Measurements from ENCODE around the gene POLRMT. TPM values are rescaled to one million over a fixed set of nuclear protein-coding genes. Genes with fewer than 3 reads are reported as not detected.

The POLRMT gene
- polyA plus RNA-seq, 1 donor, result 62.1 TPM

DNA sequence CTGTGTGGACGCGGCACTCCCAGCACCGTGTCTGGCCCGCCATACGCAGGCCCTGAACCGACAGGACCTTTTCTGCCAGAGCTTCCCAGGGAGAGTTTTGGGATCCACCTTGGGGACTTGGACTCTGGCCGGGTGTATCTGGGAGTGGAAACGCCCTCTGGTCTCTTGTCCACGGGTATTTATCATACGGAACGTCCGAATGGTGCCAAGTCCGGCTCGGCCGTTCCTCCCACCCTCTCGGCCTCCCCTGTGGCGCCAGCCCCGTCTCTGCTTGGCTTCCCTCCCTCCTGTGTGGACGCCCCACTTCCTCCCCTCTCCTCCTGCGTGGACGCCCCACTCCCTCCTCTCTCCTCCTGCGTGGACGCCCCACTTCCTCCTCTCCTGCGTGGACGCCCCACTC lies 31.5 kb downstream of the POLRMT start:
- Histone ChIP-seq H3K27ac (ENCODE audit: low read length) (no peak overlapping the region), H3K36me3 (ENCODE audit: control insufficient read depth, insufficient read depth, low read length) (no peaks in the 10 kb centered on the region), H3K9me3 (ENCODE audit: control insufficient read depth, low read depth, low read length) (peaks cover 22% of the 10 kb centered on the region), H3K4me3 (ENCODE audit: low read length) (no peak overlapping the region), H3K4me1 (ENCODE audit: control insufficient read depth, insufficient read depth, low read length) (no peaks in the 10 kb centered on the region), H3K27me3 (ENCODE audit: control insufficient read depth, insufficient read depth, low read length) (peaks cover 3% of the 10 kb centered on the region)
- DNase-seq, result no peak
- no CpG with 5 or more reads among the region's 25 CpGs for WGBS (ENCODE audit: insufficient coverage, low lambda C conversion rate)

DNA sequence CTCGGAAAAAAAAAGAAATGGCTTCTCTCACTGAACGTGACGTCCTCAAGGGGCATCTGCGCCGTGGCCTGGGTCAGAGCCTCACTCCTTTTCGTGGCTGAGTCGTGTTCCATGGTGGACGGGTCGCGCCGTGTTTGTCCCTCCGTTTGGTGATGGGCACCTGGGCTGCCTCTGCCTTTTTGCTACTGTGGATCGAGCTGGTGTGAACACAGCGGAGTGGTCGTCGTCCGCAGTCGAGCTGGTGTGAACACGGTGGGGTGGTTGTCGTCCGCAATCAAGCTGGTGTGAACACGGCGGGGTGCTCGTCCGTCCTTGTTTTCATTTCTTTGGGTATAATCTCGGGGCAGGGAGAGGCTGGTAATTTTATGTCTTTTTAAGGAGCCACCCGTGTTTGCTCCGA lies 32.0 kb downstream of the POLRMT start:
- H3K4me1 ChIP-seq (ENCODE audit: control insufficient read depth, insufficient read depth, low read length), result no peaks in the 10 kb centered on the region
- H3K27me3 ChIP-seq (ENCODE audit: control insufficient read depth, insufficient read depth, low read length), result peaks cover 4% of the 10 kb centered on the region
- no peak overlapping the region for H3K4me3 ChIP-seq (ENCODE audit: low read length)
- peaks cover 22% of the 10 kb centered on the region for H3K9me3 ChIP-seq (ENCODE audit: control insufficient read depth, low read depth, low read length)
- no peak overlapping the region for H3K27ac ChIP-seq (ENCODE audit: low read length)
- DNase-seq, result no peak
- 100% methylated on average over 1 of the region's 28 CpGs for WGBS (ENCODE audit: insufficient coverage, low lambda C conversion rate)
- H3K36me3 ChIP-seq (ENCODE audit: control insufficient read depth, insufficient read depth, low read length), result no peaks in the 10 kb centered on the region

DNA sequence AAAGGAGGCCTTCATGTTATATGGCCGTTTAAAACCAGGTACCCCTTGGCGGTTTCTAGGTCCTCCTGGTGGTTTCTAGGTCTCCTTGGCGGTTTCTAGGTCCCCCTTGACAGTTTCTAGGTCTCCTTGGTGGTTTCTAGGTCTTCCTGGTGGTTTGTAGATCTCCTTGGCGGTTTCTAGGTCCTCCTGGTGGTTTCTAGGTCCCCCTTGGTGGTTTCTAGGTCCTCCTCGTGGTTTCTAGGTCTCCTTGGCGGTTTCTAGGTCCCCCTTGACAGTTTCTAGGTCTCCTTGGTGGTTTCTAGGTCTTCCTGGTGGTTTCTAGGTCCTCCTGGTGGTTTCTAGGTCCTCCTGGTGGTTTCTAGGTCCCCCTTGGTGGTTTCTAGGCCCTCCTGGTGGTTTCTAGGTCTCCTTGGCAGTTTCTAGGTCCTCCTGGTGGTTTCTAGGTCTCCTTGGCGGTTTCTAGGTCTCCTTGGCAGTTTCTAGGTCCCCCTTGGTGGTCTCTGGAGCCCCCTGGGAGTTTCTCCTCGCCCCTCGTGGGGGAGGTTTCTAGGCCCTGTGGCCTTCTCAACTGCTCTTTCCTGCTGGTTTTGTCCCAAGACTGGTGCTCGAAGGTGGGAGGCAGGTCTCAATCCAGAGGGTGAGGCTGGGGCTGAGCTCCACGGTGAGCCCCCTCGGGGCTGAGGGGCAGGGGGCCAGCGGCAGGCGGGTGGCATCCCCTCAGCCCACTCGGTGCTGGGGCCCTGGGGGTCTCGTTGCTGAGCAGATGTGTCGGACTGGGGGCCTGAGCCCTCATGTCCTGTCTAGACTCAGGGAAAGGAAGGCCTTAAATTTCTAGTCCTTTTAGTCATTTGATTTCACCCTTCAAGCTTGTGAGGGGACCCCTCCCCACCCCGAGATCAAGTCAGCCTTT lies 35.7 kb downstream of the POLRMT start:
- H3K4me3 ChIP-seq (ENCODE audit: low read length), result no peak overlapping the region
- no peak for DNase-seq
- no peaks in the 10 kb centered on the region for H3K36me3 ChIP-seq (ENCODE audit: control insufficient read depth, insufficient read depth, low read length)
- 62% methylated on average over 2 of the region's 18 CpGs for WGBS (ENCODE audit: insufficient coverage, low lambda C conversion rate)
- H3K4me1 ChIP-seq (ENCODE audit: control insufficient read depth, insufficient read depth, low read length), result no peaks in the 10 kb centered on the region
- H3K9me3 ChIP-seq (ENCODE audit: control insufficient read depth, low read depth, low read length), result peaks cover 19% of the 10 kb centered on the region
- no peak overlapping the region for H3K27ac ChIP-seq (ENCODE audit: low read length)
- peaks cover 29% of the 10 kb centered on the region for H3K27me3 ChIP-seq (ENCODE audit: control insufficient read depth, insufficient read depth, low read length)

DNA sequence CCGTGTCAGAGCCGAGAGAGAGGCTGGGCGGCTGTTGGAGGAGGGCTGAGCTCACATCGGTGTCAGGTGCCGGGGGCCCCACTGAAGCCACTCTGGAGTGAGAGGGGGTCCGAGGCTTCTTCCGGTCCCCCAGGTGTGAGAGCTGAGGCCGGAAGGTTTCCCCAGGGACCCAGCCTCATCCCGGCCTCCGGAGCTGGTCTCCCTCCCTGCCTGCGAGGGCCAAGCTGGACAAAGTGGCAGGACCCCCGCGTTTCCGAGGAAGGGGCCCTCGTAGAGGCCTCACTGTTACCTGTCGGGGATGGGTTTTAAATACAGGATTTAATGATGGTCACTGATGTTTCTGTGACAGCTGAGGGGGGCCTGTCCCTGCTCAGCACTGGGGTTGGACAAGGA lies 37.1 kb downstream of the POLRMT start:
- DNase-seq, result no peak
- Histone ChIP-seq H3K27ac (ENCODE audit: low read length) (no peak overlapping the region), H3K27me3 (ENCODE audit: control insufficient read depth, insufficient read depth, low read length) (peaks cover 43% of the 10 kb centered on the region), H3K36me3 (ENCODE audit: control insufficient read depth, insufficient read depth, low read length) (no peaks in the 10 kb centered on the region), H3K4me3 (ENCODE audit: low read length) (no peak overlapping the region), H3K4me1 (ENCODE audit: control insufficient read depth, insufficient read depth, low read length) (no peaks in the 10 kb centered on the region), H3K9me3 (ENCODE audit: control insufficient read depth, low read depth, low read length) (peaks cover 15% of the 10 kb centered on the region)
- WGBS (ENCODE audit: insufficient coverage, low lambda C conversion rate), result no CpG with 5 or more reads among the region's 16 CpGs

DNA sequence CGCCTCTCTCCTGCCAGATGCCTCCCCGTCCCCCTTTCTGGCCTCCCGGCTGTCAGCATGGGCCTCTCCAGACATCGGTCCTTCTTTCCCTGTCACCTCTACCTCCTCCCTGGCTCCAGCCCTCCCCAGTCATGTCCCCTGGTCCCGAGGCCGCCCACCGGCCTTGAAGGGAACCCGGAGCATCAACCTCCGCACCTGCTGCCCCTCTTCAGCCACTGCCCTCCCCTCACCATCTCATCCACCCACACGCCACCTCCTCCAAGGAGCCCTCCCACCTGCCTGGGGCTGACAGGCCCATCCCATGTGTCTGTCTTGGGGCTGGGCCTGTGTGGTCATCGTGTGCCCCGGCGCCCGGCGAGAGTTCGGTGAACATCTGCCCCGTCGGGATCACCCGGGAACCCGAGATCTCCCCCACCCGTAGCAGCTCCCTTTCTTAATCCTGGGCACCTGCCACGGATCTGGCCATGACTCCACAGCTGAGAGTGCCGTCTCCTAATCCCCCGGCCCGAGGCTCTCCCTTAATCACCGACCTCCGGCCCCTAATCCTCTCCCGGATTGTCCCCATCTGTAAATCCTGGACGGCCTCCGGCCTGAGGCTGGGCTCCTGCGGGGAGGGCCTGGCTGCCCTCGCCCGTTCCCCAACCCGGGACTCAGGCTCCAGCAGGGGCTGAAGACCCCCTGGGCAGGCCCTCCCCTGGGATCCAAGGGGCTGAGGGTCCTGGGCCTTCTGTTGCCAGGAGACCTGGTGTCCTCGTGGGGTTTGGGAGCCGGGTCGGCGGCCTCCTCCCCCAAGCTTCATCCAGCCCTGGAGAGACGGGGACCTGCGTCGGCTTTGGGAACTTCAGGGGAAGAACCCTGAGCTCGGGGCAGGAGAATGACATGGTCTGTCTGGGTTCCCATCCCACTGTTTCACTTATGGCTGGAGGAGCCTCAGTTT lies 37.7 kb downstream of the POLRMT start:
- Histone ChIP-seq H3K4me1 (ENCODE audit: control insufficient read depth, insufficient read depth, low read length) (no peaks in the 10 kb centered on the region), H3K4me3 (ENCODE audit: low read length) (no peak overlapping the region), H3K27ac (ENCODE audit: low read length) (no peak overlapping the region), H3K27me3 (ENCODE audit: control insufficient read depth, insufficient read depth, low read length) (peaks cover 50% of the 10 kb centered on the region), H3K9me3 (ENCODE audit: control insufficient read depth, low read depth, low read length) (peaks cover 17% of the 10 kb centered on the region), H3K36me3 (ENCODE audit: control insufficient read depth, insufficient read depth, low read length) (no peaks in the 10 kb centered on the region)
- no CpG with 5 or more reads among the region's 42 CpGs for WGBS (ENCODE audit: insufficient coverage, low lambda C conversion rate)
- no peak for DNase-seq

DNA sequence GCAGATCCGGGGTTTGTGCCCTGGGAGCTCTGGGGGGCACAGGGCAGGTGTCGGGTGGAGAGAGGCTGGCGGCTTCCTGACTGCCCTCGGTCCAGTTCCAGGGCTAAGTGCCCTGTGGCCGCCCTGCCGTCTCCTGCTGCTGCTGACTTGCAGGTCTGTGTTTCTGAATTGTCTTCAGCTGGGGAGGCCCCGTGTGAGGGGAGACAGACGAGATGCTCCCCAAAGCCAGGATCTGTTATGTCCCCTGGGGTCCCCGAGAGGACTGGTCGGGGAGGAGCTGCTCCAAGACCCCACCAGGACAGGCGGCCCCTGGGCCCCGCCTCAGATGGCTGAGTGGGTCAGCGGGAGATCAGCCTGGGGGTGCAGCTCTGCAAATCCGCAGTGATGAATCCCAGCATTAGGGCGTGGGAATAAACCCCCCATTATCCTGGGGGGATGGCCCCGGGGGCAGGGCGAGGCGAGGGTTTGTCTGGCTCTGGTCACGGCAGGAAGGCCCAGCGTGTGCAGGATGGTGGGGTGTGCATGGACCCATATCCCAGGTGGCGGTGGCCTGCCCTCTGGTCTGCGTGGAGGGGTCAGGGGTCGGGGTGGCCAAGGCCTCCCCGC lies 39.0 kb downstream of the POLRMT start:
- H3K9me3 ChIP-seq (ENCODE audit: control insufficient read depth, low read depth, low read length), result peaks cover 17% of the 10 kb centered on the region
- no peak for DNase-seq
- no CpG with 5 or more reads among the region's 24 CpGs for WGBS (ENCODE audit: insufficient coverage, low lambda C conversion rate)
- H3K36me3 ChIP-seq (ENCODE audit: control insufficient read depth, insufficient read depth, low read length), result no peaks in the 10 kb centered on the region
- H3K4me1 ChIP-seq (ENCODE audit: control insufficient read depth, insufficient read depth, low read length), result no peaks in the 10 kb centered on the region
- H3K27ac ChIP-seq (ENCODE audit: low read length), result no peak overlapping the region
- no peak overlapping the region for H3K4me3 ChIP-seq (ENCODE audit: low read length)
- peaks cover 51% of the 10 kb centered on the region for H3K27me3 ChIP-seq (ENCODE audit: control insufficient read depth, insufficient read depth, low read length)

DNA sequence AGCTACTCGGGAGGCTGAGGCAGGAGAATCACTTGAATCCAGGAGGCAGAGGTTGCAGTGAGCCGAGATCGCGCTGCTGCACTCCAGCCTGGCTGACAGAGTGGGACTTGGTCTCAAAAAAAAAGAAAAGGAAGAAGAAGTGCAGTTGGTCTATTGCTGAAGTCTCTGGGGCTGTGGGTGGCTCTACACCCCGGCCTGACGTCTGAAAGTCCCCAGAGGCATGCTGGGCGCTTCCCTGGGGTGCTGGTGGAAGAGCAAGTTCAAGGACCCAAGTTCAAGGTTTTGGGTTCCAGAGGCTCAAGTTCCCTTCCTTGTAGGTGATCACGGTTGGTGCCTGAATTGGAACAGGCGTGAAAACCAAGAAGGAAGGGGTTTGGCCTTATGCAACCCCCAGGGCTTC lies 39.8 kb downstream of the POLRMT start:
- Histone ChIP-seq H3K27me3 (ENCODE audit: control insufficient read depth, insufficient read depth, low read length) (peaks cover 60% of the 10 kb centered on the region), H3K36me3 (ENCODE audit: control insufficient read depth, insufficient read depth, low read length) (no peaks in the 10 kb centered on the region), H3K4me1 (ENCODE audit: control insufficient read depth, insufficient read depth, low read length) (peaks cover 2% of the 10 kb centered on the region), H3K9me3 (ENCODE audit: control insufficient read depth, low read depth, low read length) (peaks cover 20% of the 10 kb centered on the region), H3K4me3 (ENCODE audit: low read length) (no peak overlapping the region), H3K27ac (ENCODE audit: low read length) (no peak overlapping the region)
- WGBS (ENCODE audit: insufficient coverage, low lambda C conversion rate), result no CpG with 5 or more reads among the region's 9 CpGs
- no peak for DNase-seq

DNA sequence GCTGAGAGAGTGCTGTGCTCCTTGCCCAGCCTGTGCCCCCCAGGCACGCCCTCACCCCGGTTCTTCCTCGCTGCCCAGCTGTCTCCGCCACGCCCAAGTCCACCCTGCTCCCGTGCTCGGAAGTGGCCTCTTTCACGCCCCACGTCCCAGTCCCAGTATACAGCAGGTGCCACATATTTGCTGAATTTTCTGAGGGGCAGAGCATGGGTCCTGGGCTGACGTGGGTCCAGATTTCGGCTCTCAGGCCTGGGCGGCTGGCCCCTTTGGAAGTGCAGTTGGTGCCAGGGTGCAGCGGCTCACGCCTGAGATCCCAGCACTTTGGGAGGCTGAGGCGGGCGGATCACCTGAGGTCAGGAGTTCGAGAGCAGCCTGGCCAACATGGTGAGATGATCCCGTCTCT lies 40.3 kb downstream of the POLRMT start:
- H3K4me3 ChIP-seq (ENCODE audit: low read length), result no peak overlapping the region
- no peaks in the 10 kb centered on the region for H3K36me3 ChIP-seq (ENCODE audit: control insufficient read depth, insufficient read depth, low read length)
- WGBS (ENCODE audit: insufficient coverage, low lambda C conversion rate), result no CpG with 5 or more reads among the region's 18 CpGs
- peaks cover 20% of the 10 kb centered on the region for H3K9me3 ChIP-seq (ENCODE audit: control insufficient read depth, low read depth, low read length)
- H3K27ac ChIP-seq (ENCODE audit: low read length), result no peak overlapping the region
- peaks cover 64% of the 10 kb centered on the region for H3K27me3 ChIP-seq (ENCODE audit: control insufficient read depth, insufficient read depth, low read length)
- no peak for DNase-seq
- peaks cover 4% of the 10 kb centered on the region for H3K4me1 ChIP-seq (ENCODE audit: control insufficient read depth, insufficient read depth, low read length)

DNA sequence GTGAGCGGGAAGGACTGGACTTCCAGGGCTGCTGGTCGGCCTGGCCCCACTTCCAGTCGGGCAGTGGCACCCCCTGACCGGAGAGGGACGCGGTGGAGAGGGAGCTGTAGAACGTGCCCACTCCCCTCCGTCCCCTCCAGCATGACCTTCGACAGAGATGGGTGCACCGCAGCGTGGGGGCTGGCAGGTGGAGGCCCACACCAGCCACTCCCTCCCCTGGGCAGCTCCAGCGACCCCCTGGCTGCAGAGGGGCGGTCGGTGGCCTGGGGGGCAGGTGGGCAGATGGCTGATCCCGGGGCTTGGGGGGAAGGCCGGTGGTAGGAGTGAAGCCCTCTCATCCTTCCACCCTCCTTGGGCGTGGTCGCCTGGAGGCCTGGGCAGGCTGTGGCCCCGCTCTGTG lies 41.2 kb downstream of the POLRMT start:
- H3K9me3 ChIP-seq (ENCODE audit: control insufficient read depth, low read depth, low read length), result peaks cover 16% of the 10 kb centered on the region

More for the DNA sequence above, 41.2 kb downstream of the POLRMT start:
- no peak overlapping the region for H3K4me3 ChIP-seq (ENCODE audit: low read length)
- no CpG with 5 or more reads among the region's 19 CpGs for WGBS (ENCODE audit: insufficient coverage, low lambda C conversion rate)
- H3K36me3 ChIP-seq (ENCODE audit: control insufficient read depth, insufficient read depth, low read length), result no peaks in the 10 kb centered on the region
- H3K4me1 ChIP-seq (ENCODE audit: control insufficient read depth, insufficient read depth, low read length), result peaks cover 4% of the 10 kb centered on the region
- no peak overlapping the region for H3K27ac ChIP-seq (ENCODE audit: low read length)
- DNase-seq, result no peak
- peaks cover 70% of the 10 kb centered on the region for H3K27me3 ChIP-seq (ENCODE audit: control insufficient read depth, insufficient read depth, low read length)

All from large intestine (tissue), 3 donors.